Measurements from ENCODE around the gene RTN1. TPM values are rescaled to one million over a fixed set of nuclear protein-coding genes. Genes with fewer than 3 reads are reported as not detected.

RTN1 gene
- total RNA-seq, 4 donors from 2014 or later: 3.0 to 7.5 (median 3.9) TPM

- H3K27ac ChIP-seq: no peak overlapping the region
- TF ChIP-seq POLR2A (IDR thresholded peaks at IDR 0.05): no peak
- TF ChIP-seq EP300 (IDR thresholded peaks at IDR 0.05): no peak
- TF ChIP-seq POLR2AphosphoS5 (IDR thresholded peaks at IDR 0.05): no peak
- TF ChIP-seq, protein P1, sequence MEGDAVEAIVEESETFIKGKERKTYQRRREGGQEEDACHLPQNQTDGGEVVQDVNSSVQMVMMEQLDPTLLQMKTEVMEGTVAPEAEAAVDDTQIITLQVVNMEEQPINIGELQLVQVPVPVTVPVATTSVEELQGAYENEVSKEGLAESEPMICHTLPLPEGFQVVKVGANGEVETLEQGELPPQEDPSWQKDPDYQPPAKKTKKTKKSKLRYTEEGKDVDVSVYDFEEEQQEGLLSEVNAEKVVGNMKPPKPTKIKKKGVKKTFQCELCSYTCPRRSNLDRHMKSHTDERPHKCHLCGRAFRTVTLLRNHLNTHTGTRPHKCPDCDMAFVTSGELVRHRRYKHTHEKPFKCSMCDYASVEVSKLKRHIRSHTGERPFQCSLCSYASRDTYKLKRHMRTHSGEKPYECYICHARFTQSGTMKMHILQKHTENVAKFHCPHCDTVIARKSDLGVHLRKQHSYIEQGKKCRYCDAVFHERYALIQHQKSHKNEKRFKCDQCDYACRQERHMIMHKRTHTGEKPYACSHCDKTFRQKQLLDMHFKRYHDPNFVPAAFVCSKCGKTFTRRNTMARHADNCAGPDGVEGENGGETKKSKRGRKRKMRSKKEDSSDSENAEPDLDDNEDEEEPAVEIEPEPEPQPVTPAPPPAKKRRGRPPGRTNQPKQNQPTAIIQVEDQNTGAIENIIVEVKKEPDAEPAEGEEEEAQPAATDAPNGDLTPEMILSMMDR (IDR thresholded peaks at IDR 0.05): no peak
- no peak overlapping the region for H3K4me3 ChIP-seq
- DNase-seq (ENCODE audit: low spot score in 2 of 2): no peak
- peaks cover 6% of the 10 kb centered on the region for H3K4me1 ChIP-seq
- H3K9me3 ChIP-seq: no peaks in the 10 kb centered on the region
- WGBS: 58% methylated on average over 11 of the region's 11 CpGs
- H3K27me3 ChIP-seq: peaks cover 23% of the 10 kb centered on the region
- no peaks in the 10 kb centered on the region for H3K36me3 ChIP-seq
Observed at GRCh38 chr14:59629444-59630287, 240.9 kb downstream of the RTN1 start.

GRCh38 chr14:59627011-59627520 is 243.5 kb downstream of the RTN1 start:
- H3K27me3 ChIP-seq: peaks cover 18% of the 10 kb centered on the region
- whole genome bisulfite sequencing: 68% methylated on average over 2 of the region's 2 CpGs
- H3K4me1 ChIP-seq: peaks cover 6% of the 10 kb centered on the region
- TF ChIP-seq EP300 (IDR thresholded peaks at IDR 0.05) (no peak), POLR2A (IDR thresholded peaks at IDR 0.05) (no peak), POLR2AphosphoS5 (IDR thresholded peaks at IDR 0.05) (no peak)
- TF ChIP-seq, protein P1 (IDR thresholded peaks at IDR 0.05): no peak
- no peak for DNase-seq (ENCODE audit: low spot score in 2 of 2)
- H3K36me3 ChIP-seq: no peaks in the 10 kb centered on the region
- no peaks in the 10 kb centered on the region for H3K9me3 ChIP-seq
- no peak overlapping the region for H3K27ac ChIP-seq
- no peak overlapping the region for H3K4me3 ChIP-seq

- WGBS: 49% methylated on average over 2 of the region's 2 CpGs
- TF ChIP-seq POLR2AphosphoS5 (IDR thresholded peaks at IDR 0.05): no peak
- TF ChIP-seq, protein P1 (IDR thresholded peaks at IDR 0.05): no peak
- TF ChIP-seq EP300 (IDR thresholded peaks at IDR 0.05): no peak
- TF ChIP-seq POLR2A (IDR thresholded peaks at IDR 0.05): no peak
Observed at GRCh38 chr14:59622631-59623030, 247.9 kb downstream of the RTN1 start.

GRCh38 chr14:59619061-59619460 is 251.5 kb downstream of the RTN1 start:
- TF ChIP-seq EP300 (IDR thresholded peaks at IDR 0.05) (no peak), POLR2AphosphoS5 (IDR thresholded peaks at IDR 0.05) (no peak)
- TF ChIP-seq, protein P1 (IDR thresholded peaks at IDR 0.05): no peak
- WGBS: 45% methylated on average over 2 of the region's 2 CpGs
- Histone ChIP-seq H3K27me3 (no peaks in the 10 kb centered on the region), H3K9me3 (no peaks in the 10 kb centered on the region), H3K36me3 (no peaks in the 10 kb centered on the region), H3K4me1 (no peaks in the 10 kb centered on the region), H3K27ac (no peak overlapping the region), H3K4me3 (no peak overlapping the region)
- no peak for DNase-seq (ENCODE audit: low spot score in 2 of 2)

More at GRCh38 chr14:59622631-59623030, 247.9 kb downstream of the RTN1 start:
- H3K27ac ChIP-seq: no peak overlapping the region
- no peak overlapping the region for H3K4me3 ChIP-seq
- H3K27me3 ChIP-seq: peaks cover 4% of the 10 kb centered on the region
- no peaks in the 10 kb centered on the region for H3K36me3 ChIP-seq
- DNase-seq (ENCODE audit: low spot score in 2 of 2): no peak
- no peaks in the 10 kb centered on the region for H3K9me3 ChIP-seq
- no peaks in the 10 kb centered on the region for H3K4me1 ChIP-seq

GRCh38 chr14:59601056-59601455 is 269.5 kb downstream of the RTN1 start:
- H3K27ac ChIP-seq: no peak overlapping the region
- WGBS: 42% methylated on average over 3 of the region's 3 CpGs
- no peak for DNase-seq (ENCODE audit: low spot score in 2 of 2)
- no peak overlapping the region for H3K4me3 ChIP-seq
- no peaks in the 10 kb centered on the region for H3K9me3 ChIP-seq
- H3K36me3 ChIP-seq: no peaks in the 10 kb centered on the region
- no peaks in the 10 kb centered on the region for H3K4me1 ChIP-seq
- no peaks in the 10 kb centered on the region for H3K27me3 ChIP-seq
- TF ChIP-seq POLR2AphosphoS5 (IDR thresholded peaks at IDR 0.05) (no peak), EP300 (IDR thresholded peaks at IDR 0.05) (no peak), POLR2A (IDR thresholded peaks at IDR 0.05) (no peak)
- TF ChIP-seq, protein P1 (IDR thresholded peaks at IDR 0.05): no peak

Measured in suprapubic skin (tissue), 4 donors.